ENCODE data around the gene FILIP1L.

Gene FILIP1L

DNA sequence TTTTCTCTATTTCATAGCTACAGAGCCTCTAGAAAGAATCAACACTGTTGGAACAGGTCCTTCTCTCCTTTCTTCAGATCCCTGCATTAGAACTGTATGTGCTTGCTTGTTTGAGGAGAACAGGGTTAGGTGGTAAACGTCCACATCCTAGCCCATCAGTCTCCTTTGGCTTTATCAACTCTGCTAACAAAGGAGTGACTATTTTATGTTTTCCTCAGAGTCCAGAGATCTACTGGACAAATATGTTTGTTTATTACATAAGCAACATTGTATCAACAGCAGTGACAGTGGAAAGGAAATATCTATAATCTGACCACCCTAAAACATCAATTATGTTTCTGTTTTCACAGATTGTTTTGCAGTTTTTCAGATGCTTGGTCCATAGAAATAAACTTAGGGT lies 257.0 kb downstream of the FILIP1L start:
- H3K4me1 ChIP-seq (ENCODE audit: control insufficient read depth, insufficient read depth, low read length) = no peaks in the 10 kb centered on the region
- H3K9me3 ChIP-seq (ENCODE audit: control insufficient read depth, insufficient read depth, low read length) = no peaks in the 10 kb centered on the region
- no peaks in the 10 kb centered on the region for H3K27me3 ChIP-seq (ENCODE audit: control insufficient read depth, insufficient read depth, low read length)
- no peak overlapping the region for H3K4me3 ChIP-seq (ENCODE audit: low read length)
- DNase-seq (ENCODE audit: low read depth, low spot score) = no peak
- WGBS (ENCODE audit: insufficient coverage, insufficient read length) = no CpG with 5 or more reads among the region's 1 CpG
- H3K36me3 ChIP-seq (ENCODE audit: control insufficient read depth, insufficient read depth, low read length) = no peaks in the 10 kb centered on the region
- H3K27ac ChIP-seq (ENCODE audit: low read length) = no peak overlapping the region

DNA sequence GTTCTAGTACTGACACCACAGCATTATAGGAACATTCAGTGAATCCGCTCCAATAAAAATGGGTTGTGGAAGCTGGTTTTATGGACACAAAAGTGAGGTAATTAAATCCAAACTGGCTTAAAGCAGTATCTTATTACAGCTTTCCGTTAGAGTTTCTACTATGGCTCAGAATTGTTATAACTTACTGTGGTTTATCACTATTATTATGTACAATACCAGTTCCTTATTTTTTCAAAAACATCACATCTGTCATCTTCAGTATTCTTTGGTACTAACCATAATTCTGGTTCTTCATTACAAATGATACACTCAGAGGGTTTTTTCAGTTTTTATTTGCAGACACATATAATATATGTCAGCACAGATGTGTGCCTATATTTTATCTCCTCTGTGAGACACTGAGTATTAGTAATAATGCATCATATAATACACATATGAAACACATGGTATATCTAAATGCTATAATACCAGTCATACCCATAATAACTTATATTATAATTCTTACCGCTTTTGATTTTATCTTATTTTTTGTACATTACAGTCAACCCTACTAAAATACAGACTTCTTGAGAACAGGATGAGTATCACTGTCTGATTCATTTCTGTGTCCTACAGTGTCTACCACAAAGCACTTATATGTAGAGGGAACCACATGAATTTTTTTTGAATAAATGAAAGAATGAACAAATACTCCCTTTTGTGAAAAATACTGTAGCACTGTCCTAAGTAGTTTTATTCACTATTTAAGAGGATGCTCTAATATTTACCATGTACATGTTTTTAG lies 257.7 kb downstream of the FILIP1L start:
- H3K9me3 ChIP-seq (ENCODE audit: control insufficient read depth, insufficient read depth, low read length) = no peaks in the 10 kb centered on the region
- H3K27me3 ChIP-seq (ENCODE audit: control insufficient read depth, insufficient read depth, low read length) = no peaks in the 10 kb centered on the region
- H3K36me3 ChIP-seq (ENCODE audit: control insufficient read depth, insufficient read depth, low read length) = no peaks in the 10 kb centered on the region
- DNase-seq (ENCODE audit: low read depth, low spot score) = no peak
- H3K4me3 ChIP-seq (ENCODE audit: low read length) = no peak overlapping the region
- H3K4me1 ChIP-seq (ENCODE audit: control insufficient read depth, insufficient read depth, low read length) = no peaks in the 10 kb centered on the region
- WGBS (ENCODE audit: insufficient coverage, insufficient read length) = 100% methylated on average over 1 of the region's 3 CpGs
- H3K27ac ChIP-seq (ENCODE audit: low read length) = no peak overlapping the region

GRCh38 chr3:99855900-99856299 lies 258.4 kb downstream of the FILIP1L start:
- Histone ChIP-seq H3K27ac (ENCODE audit: low read length) (no peak overlapping the region), H3K27me3 (ENCODE audit: control insufficient read depth, insufficient read depth, low read length) (no peaks in the 10 kb centered on the region), H3K36me3 (ENCODE audit: control insufficient read depth, insufficient read depth, low read length) (no peaks in the 10 kb centered on the region), H3K4me1 (ENCODE audit: control insufficient read depth, insufficient read depth, low read length) (no peaks in the 10 kb centered on the region), H3K4me3 (ENCODE audit: low read length) (no peak overlapping the region), H3K9me3 (ENCODE audit: control insufficient read depth, insufficient read depth, low read length) (no peaks in the 10 kb centered on the region)
- DNase-seq (ENCODE audit: low read depth, low spot score) = no peak
- no CpG with 5 or more reads among the region's 1 CpG for WGBS (ENCODE audit: insufficient coverage, insufficient read length)

DNA sequence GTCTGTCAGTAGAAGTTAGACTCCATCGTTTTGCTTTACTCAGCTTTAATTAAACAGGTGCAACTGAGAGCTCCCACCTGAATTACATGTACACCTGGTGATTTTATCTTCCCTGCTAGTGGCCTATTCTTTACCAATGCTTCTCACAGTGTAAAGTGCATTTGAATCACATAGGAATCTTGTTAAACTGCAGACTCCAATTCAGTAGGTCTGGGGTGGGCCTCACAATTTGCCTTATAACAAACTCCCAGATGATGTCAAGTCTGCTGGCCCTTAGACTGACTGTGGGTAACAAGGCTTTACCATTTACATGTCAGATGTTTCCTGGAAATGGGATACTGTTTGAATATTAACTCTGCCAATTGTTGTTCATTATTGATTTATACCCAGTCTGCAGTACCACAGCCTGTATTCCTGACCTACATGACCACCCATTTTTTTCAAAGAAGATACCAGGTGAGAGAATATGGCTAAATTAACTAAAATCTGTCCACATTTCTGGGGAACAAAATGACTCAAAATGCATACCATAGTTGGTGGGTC lies 259.5 kb downstream of the FILIP1L start:
- H3K27ac ChIP-seq (ENCODE audit: low read length) = no peak overlapping the region
- H3K27me3 ChIP-seq (ENCODE audit: control insufficient read depth, insufficient read depth, low read length) = no peaks in the 10 kb centered on the region
- WGBS (ENCODE audit: insufficient coverage, insufficient read length) = no CpG with 5 or more reads among the region's 1 CpG

DNA sequence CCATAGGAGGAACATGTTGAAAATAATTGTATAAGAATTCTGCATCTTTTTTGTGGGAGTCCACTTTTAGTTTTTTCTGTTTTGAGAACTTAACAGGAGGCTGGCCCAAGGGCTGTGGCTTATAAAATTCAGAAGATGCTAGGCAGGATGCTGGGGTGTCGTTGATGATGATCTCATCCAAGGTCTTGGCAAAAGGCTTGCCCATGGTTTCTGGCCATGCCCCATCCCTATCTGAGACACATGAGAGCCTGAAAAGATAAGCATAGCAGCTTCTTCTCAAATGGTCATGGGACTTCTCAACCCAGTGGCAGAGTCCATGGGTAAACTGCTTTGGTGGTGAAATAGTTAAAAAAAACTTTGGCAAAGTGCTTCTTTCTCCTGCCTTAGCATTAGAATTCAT lies 261.4 kb downstream of the FILIP1L start:
- no peak overlapping the region for H3K27ac ChIP-seq (ENCODE audit: low read length)
- WGBS (ENCODE audit: insufficient coverage, insufficient read length) = no CpG with 5 or more reads among the region's 1 CpG
- H3K36me3 ChIP-seq (ENCODE audit: control insufficient read depth, insufficient read depth, low read length) = no peaks in the 10 kb centered on the region
- no peaks in the 10 kb centered on the region for H3K9me3 ChIP-seq (ENCODE audit: control insufficient read depth, insufficient read depth, low read length)
- H3K4me1 ChIP-seq (ENCODE audit: control insufficient read depth, insufficient read depth, low read length) = 0 out of 2 replicates have a peak, but pooled peaks cover 2% of the 10 kb centered on the region
- no peaks in the 10 kb centered on the region for H3K27me3 ChIP-seq (ENCODE audit: control insufficient read depth, insufficient read depth, low read length)
- no peak overlapping the region for H3K4me3 ChIP-seq (ENCODE audit: low read length)
- no peak for DNase-seq (ENCODE audit: low read depth, low spot score)

More for the DNA sequence above, 259.5 kb downstream of the FILIP1L start:
- Histone ChIP-seq H3K36me3 (ENCODE audit: control insufficient read depth, insufficient read depth, low read length) (no peaks in the 10 kb centered on the region), H3K9me3 (ENCODE audit: control insufficient read depth, insufficient read depth, low read length) (no peaks in the 10 kb centered on the region), H3K4me3 (ENCODE audit: low read length) (no peak overlapping the region), H3K4me1 (ENCODE audit: control insufficient read depth, insufficient read depth, low read length) (0 out of 2 replicates have a peak, but pooled peaks cover 2% of the 10 kb centered on the region)
- no peak for DNase-seq (ENCODE audit: low read depth, low spot score)

GRCh38 chr3:99851955-99852354 lies 262.3 kb downstream of the FILIP1L start:
- H3K4me3 ChIP-seq (ENCODE audit: low read length) = no peak overlapping the region
- no peak for DNase-seq (ENCODE audit: low read depth, low spot score)
- H3K27ac ChIP-seq (ENCODE audit: low read length) = no peak overlapping the region
- WGBS (ENCODE audit: insufficient coverage, insufficient read length) = no CpG with 5 or more reads among the region's 1 CpG
- H3K36me3 ChIP-seq (ENCODE audit: control insufficient read depth, insufficient read depth, low read length) = no peaks in the 10 kb centered on the region
- no peaks in the 10 kb centered on the region for H3K27me3 ChIP-seq (ENCODE audit: control insufficient read depth, insufficient read depth, low read length)
- no peaks in the 10 kb centered on the region for H3K9me3 ChIP-seq (ENCODE audit: control insufficient read depth, insufficient read depth, low read length)
- 0 out of 2 replicates have a peak, but pooled peaks cover 2% of the 10 kb centered on the region for H3K4me1 ChIP-seq (ENCODE audit: control insufficient read depth, insufficient read depth, low read length)

DNA sequence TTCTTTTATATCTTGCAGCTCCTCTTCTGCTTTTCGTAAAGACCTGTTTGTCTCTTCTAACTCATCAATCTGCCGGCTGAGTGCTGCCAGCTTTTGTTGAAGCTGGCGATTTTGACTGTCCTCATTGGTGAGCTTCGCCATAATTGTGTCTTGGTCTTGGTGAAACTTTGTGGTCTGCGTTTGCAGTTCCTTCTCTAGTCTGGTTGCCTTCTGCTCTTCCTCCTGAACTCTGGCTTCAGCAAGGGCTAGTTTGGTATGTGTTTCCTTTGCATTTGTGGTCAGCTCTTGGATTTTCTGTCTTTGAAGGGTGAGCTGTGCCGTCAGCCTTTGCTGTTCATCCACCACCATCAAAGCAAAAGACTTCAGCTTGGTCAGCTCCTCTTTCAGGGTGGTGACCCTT lies 263.7 kb downstream of the FILIP1L start:
- Histone ChIP-seq H3K4me3 (ENCODE audit: low read length) (no peak overlapping the region), H3K9me3 (ENCODE audit: control insufficient read depth, insufficient read depth, low read length) (no peaks in the 10 kb centered on the region), H3K4me1 (ENCODE audit: control insufficient read depth, insufficient read depth, low read length) (0 out of 2 replicates have a peak, but pooled peaks cover 2% of the 10 kb centered on the region), H3K36me3 (ENCODE audit: control insufficient read depth, insufficient read depth, low read length) (no peaks in the 10 kb centered on the region), H3K27me3 (ENCODE audit: control insufficient read depth, insufficient read depth, low read length) (no peaks in the 10 kb centered on the region), H3K27ac (ENCODE audit: low read length) (no peak overlapping the region)
- DNase-seq (ENCODE audit: low read depth, low spot score) = no peak
- WGBS (ENCODE audit: insufficient coverage, insufficient read length) = no CpG with 5 or more reads among the region's 6 CpGs

DNA sequence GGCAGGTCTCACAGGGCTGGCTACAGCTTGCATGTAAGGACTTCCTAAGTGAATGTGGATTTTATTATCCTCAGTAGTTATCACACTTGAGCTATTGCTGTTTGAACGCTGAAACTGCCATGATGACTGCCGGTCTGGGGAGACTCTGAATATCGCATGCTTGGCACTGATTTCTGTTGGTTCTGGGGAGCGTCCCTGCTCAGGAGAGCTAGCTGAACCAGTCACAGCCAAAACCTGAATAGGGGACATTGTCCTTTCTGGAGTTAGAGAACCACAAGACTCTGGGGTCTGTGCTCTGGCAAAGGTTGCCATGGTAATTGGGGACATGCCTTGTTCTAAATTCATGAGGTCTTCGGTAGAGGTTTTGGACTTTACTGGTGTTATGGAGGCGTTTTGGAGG lies 265.9 kb downstream of the FILIP1L start:
- Histone ChIP-seq H3K36me3 (ENCODE audit: control insufficient read depth, insufficient read depth, low read length) (no peaks in the 10 kb centered on the region), H3K9me3 (ENCODE audit: control insufficient read depth, insufficient read depth, low read length) (no peaks in the 10 kb centered on the region), H3K4me1 (ENCODE audit: control insufficient read depth, insufficient read depth, low read length) (0 out of 2 replicates have a peak, but pooled peaks cover 2% of the 10 kb centered on the region), H3K4me3 (ENCODE audit: low read length) (no peak overlapping the region), H3K27ac (ENCODE audit: low read length) (no peak overlapping the region), H3K27me3 (ENCODE audit: control insufficient read depth, insufficient read depth, low read length) (no peaks in the 10 kb centered on the region)
- no peak for DNase-seq (ENCODE audit: low read depth, low spot score)
- no CpG with 5 or more reads among the region's 6 CpGs for WGBS (ENCODE audit: insufficient coverage, insufficient read length)

DNA sequence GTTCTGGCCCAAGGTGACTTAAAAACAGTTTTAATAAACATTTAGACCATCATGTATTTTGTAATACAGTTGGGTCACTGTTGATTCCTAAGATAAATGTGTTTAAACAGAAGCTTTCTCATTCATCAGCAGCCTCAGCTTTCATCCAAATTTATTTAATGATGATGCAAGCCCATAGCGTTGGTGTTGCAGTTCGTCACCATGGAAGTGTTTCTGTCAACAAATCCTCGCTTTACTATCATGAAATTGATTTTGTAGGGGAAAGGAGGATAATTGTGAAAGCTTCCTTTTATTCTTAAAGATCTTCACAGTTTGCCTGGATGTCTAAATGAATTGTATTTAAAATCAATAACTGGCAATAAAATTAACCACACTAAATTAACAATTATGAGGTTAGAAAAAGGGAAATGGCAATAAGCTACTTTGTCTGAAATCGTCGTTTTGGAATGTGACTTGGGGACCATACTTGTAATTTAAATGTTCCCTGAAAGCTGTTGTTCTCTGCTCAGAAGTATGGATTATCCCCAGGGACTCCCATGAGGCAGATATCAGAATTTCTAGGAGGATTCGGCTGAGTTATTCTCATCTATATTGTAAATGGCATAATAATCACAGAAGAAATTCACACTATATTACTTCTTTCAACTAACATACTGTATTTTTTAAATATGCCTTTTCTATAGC lies 267.7 kb downstream of the FILIP1L start:
- no peak for DNase-seq (ENCODE audit: low read depth, low spot score)
- Histone ChIP-seq H3K4me1 (ENCODE audit: control insufficient read depth, insufficient read depth, low read length) (0 out of 2 replicates have a peak, but pooled peaks cover 2% of the 10 kb centered on the region), H3K4me3 (ENCODE audit: low read length) (no peak overlapping the region), H3K9me3 (ENCODE audit: control insufficient read depth, insufficient read depth, low read length) (no peaks in the 10 kb centered on the region), H3K36me3 (ENCODE audit: control insufficient read depth, insufficient read depth, low read length) (no peaks in the 10 kb centered on the region), H3K27ac (ENCODE audit: low read length) (no peak overlapping the region), H3K27me3 (ENCODE audit: control insufficient read depth, insufficient read depth, low read length) (no peaks in the 10 kb centered on the region)
- WGBS (ENCODE audit: insufficient coverage, insufficient read length) = no CpG with 5 or more reads among the region's 6 CpGs

- no peak overlapping the region for H3K4me3 ChIP-seq (ENCODE audit: low read length)
- no peaks in the 10 kb centered on the region for H3K27me3 ChIP-seq (ENCODE audit: control insufficient read depth, insufficient read depth, low read length)
- no CpG with 5 or more reads among the region's 2 CpGs for WGBS (ENCODE audit: insufficient coverage, insufficient read length)
- H3K4me1 ChIP-seq (ENCODE audit: control insufficient read depth, insufficient read depth, low read length) = 0 out of 2 replicates have a peak, but pooled peaks cover 2% of the 10 kb centered on the region
- H3K9me3 ChIP-seq (ENCODE audit: control insufficient read depth, insufficient read depth, low read length) = no peaks in the 10 kb centered on the region
- H3K36me3 ChIP-seq (ENCODE audit: control insufficient read depth, insufficient read depth, low read length) = no peaks in the 10 kb centered on the region
- no peak for DNase-seq (ENCODE audit: low read depth, low spot score)
- H3K27ac ChIP-seq (ENCODE audit: low read length) = no peak overlapping the region
These were observed 268.3 kb downstream of the FILIP1L start for GRCh38 chr3:99845999-99846398.

Data from iPS DF 6.9 (cell line).